ENCODE measurements around the gene PTPRT. TPM values are rescaled to one million over a fixed set of nuclear protein-coding genes. Genes with fewer than 3 reads are reported as not detected.

PTPRT gene
- not detected in 5 replicates for total RNA-seq (2022; extraction: Qiagen RNA extraction; ENCODE audit: low read depth)

DNA sequence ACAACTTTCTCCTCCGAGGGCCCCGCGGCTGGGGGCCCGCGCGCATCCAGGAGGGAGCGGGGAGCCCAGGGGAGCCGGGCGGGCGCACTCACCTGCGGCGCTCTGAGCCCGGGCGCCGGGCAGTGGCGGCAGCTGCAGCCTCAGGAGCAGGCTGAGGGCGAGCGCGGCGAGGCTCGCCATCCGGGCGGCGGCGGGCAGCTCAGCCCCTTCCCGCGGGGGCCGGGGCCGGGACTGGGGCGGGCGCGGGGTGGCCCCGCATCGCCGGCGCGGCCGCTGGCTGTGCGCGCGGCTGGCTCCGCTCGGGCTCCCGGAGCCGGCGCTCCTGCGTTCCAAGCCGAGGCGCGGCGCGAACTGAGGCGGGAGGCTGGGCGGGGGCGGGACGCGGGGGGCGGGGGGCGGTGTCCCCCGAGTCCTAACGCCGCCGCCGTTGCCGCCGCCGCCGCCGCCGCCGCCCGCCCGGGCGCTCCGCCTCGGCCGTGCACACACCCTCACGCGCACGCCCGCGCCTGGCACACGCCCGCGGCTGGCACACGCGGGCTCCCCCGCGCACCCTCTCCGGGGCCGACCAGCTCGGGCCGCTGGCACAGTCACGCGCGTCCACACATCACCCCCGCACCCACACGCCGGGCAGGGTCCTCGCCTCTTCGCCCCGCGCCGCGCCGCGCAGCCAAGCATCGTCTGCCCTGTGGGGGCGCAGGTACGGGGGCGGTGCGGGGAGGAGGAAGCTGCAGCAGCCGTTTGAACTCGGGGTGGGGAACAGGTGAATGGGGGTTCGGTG is at the start of gene PTPRT:
Gene PTPRT, minus strand, starts transcription at position 353 of the 778 bp plus-strand sequence. Its CDS starts 173 bp downstream, at position 180.

